ENCODE measurements around the gene SCML2. TPM values are rescaled to one million over a fixed set of nuclear protein-coding genes. Genes with fewer than 3 reads are reported as not detected.

The SCML2 gene
- total RNA-seq (1 to 10 TPM in 4 of 5 experiments, under 1 TPM in 1; 0.96 to 2.2 (median 1.4) TPM), polyA plus RNA-seq (1 to 10 TPM in 1 of 2 donors, under 1 TPM in 1; 0.64 to 1.7 TPM), total RNA-seq (2.7 reads per million, percentile 14 among the genes with 10 or more reads in this experiment)

DNA sequence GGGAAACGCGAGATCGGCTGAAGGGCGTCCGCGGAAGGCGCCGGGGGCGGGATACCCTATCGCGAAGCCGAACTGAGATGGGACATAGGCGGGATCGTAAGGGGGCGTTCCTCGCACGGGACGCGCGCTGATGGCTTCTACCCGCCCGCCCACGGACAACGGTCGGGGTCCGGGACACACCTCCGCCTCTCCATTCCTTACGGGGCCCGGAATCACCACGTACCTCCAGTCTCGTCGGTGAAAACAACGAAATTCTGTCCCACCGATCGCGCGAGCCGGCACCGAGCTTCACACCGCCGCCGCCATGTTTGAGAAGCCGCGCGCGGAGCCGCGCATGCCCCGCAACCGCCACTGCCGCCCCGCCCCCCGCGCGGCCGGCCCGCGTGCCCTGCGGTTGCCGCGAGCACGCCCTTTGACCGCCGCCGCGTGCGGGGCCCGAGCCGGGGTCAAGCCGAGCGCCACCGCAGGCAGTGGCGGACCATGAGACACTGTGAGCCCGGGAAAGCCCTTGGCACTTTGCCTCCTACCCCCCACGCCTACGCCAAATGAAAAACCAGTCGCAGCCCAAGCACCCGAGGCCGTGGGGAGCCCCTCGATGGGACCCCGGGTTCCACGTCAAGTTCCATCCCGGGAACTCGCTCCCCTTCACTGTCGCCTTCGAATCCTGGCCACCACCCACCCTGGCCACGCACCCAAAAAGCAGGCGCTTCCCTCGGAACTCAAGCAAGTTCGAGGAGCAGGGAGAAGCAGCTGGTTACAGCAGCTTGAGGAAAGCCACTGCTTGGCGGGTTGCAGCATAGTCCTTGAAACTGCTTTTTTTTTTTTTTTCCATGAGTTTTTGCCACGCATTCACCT, at the start of gene SCML2:
Gene SCML2, minus strand, starts transcription at position 320 of the 855 bp plus-strand sequence. CDS start 20,617 bp downstream, outside the sequence.
- peak within 1 kb of the TSS in 2 of 9 donors; percentile 52 to 59 for H3K27ac Mint-ChIP-seq
- H3K4me1 Mint-ChIP-seq: peaks cover 0 to 10% (median 5%) of the 10 kb centered on the region in 7 donors
- peaks cover 0 to 4% of the 10 kb centered on the region in 2 donors for H3K4me1 ChIP-seq (ENCODE audit: control insufficient read depth in 2 of 2, insufficient read depth in 2 of 2, low read length in 2 of 2)
- no peaks in the 10 kb centered on the region for H3K36me3 ChIP-seq (ENCODE audit: control insufficient read depth in 2 of 3, insufficient read depth in 3 of 3, low read length in 3 of 3)
- H3K9me3 Mint-ChIP-seq: no peaks in the 10 kb centered on the region
- peaks cover 0 to 48% (median 2%) of the 10 kb centered on the region in 5 donors for H3K27me3 Mint-ChIP-seq
- CTCF ChIA-PET: interaction anchor here (0.6 to 1.0 kb wide), 2 partner anchors 10 to 23 kb away, joined by 3 read pairs; no protein-coding TSS in a partner anchor
- H3K27me3 ChIP-seq (ENCODE audit: control insufficient read depth in 2 of 2, insufficient read depth in 2 of 2, low read length in 2 of 2): peaks cover 0 to 5% of the 10 kb centered on the region in 2 donors
- H3K9me3 ChIP-seq (ENCODE audit: control insufficient read depth in 2 of 3, low read length in 3 of 3): no peaks in the 10 kb centered on the region
- ATAC-seq (peak; percentile 78), DNase-seq (peak; percentile 3 to 48 (median 23))
- peak within 1 kb of the TSS; percentile 71 to 88 (median 82) for H3K4me3 Mint-ChIP-seq
- H3K36me3 Mint-ChIP-seq: no peaks in the 10 kb centered on the region
- POLR2A ChIA-PET: interaction anchor here (1.2 kb wide), 1 partner anchor 71 kb away, joined by 3 read pairs; the partner anchor contains the start of gene CDKL5
- H3K27ac ChIP-seq (ENCODE audit: low read depth, low read length): no peak within 1 kb of the TSS
- intact Hi-C loops (cut with micrococcal nuclease): loop anchor here (1.0 to 2.0 kb wide), 4 partner anchors 71 to 630 kb away; partner anchors contain the start of genes CDKL5 (in 2 of the 2) and PHKA2 (in 1 of the 2)
- peak within 1 kb of the TSS; percentile 35 for H3K4me3 ChIP-seq (ENCODE audit: low read length)

DNA sequence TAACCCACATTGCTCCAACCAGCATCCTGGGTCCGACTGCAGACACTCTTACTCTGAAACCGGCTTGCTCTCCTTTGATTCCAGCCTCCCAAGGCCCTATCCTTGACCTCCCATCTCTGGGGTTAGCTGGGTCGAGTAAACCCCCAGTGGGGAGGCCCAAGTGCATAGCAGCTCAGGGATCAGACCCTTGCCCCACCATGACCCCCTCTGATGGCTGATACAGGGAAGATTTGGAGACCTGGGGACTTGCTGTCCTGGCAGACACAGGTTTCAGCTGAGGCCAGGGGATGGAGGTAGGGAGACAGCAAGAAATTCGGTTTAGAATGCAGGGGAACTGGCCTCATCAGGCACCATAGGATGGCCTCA, 47.3 kb upstream of the SCML2 start:
- ChIA-PET CTCF (no interaction called here), POLR2A (no interaction called here)
- DNase-seq: no peak
- Histone ChIP-seq H3K36me3 (ENCODE audit: control insufficient read depth in 2 of 3, insufficient read depth in 3 of 3, low read length in 3 of 3) (no peaks in the 10 kb centered on the region), H3K9me3 (ENCODE audit: control insufficient read depth in 2 of 3, low read length in 3 of 3) (no peaks in the 10 kb centered on the region), H3K4me1 (ENCODE audit: control insufficient read depth in 2 of 2, insufficient read depth in 2 of 2, low read length in 2 of 2) (no peaks in the 10 kb centered on the region), H3K4me3 (ENCODE audit: low read length) (no peak overlapping the region), H3K27ac (ENCODE audit: low read depth, low read length) (no peak overlapping the region), H3K27me3 (ENCODE audit: control insufficient read depth in 2 of 2, insufficient read depth in 2 of 2, low read length in 2 of 2) (no peaks in the 10 kb centered on the region)
- H3K27ac Mint-ChIP-seq: no peak overlapping the region
- ATAC-seq: no peak
- H3K4me3 Mint-ChIP-seq: no peak overlapping the region
- H3K4me1 Mint-ChIP-seq: no peaks in the 10 kb centered on the region
- H3K9me3 Mint-ChIP-seq: no peaks in the 10 kb centered on the region
- intact Hi-C loops (cut with micrococcal nuclease): no loop called here
- no peaks in the 10 kb centered on the region for H3K27me3 Mint-ChIP-seq
- no peaks in the 10 kb centered on the region for H3K36me3 Mint-ChIP-seq

DNA sequence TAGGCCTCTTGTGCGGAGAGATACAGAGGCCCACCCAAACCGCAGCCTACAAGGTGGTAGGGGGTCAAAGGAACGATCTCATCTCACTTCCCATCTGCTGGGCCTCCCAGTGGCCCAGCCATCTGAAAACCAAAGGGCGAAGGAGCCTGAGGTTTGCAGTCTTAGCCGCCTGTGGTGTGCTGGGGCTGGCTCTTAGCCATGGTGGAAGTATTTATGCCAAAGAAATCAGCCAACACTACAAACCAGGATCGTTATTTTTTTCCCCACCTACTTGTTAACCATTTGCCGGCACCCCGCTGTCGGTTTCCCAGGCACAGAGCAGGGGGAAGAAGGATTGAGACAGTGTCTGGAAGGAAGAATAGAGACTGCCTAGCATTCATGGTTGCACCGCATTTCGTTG, 40.0 kb upstream of the SCML2 start:
- H3K36me3 ChIP-seq (ENCODE audit: control insufficient read depth in 2 of 3, insufficient read depth in 3 of 3, low read length in 3 of 3): no peaks in the 10 kb centered on the region
- no peaks in the 10 kb centered on the region for H3K27me3 Mint-ChIP-seq
- DNase-seq (no peak), ATAC-seq (no peak)
- no peak overlapping the region for H3K27ac ChIP-seq (ENCODE audit: low read depth, low read length)
- no peaks in the 10 kb centered on the region for H3K9me3 Mint-ChIP-seq
- H3K27ac Mint-ChIP-seq: no peak overlapping the region
- H3K4me3 ChIP-seq (ENCODE audit: low read length): no peak overlapping the region
- H3K27me3 ChIP-seq (ENCODE audit: control insufficient read depth in 2 of 2, insufficient read depth in 2 of 2, low read length in 2 of 2): no peaks in the 10 kb centered on the region
- no peaks in the 10 kb centered on the region for H3K4me1 ChIP-seq (ENCODE audit: control insufficient read depth in 2 of 2, insufficient read depth in 2 of 2, low read length in 2 of 2)
- no peaks in the 10 kb centered on the region for H3K9me3 ChIP-seq (ENCODE audit: control insufficient read depth in 2 of 3, low read length in 3 of 3)
- H3K36me3 Mint-ChIP-seq: no peaks in the 10 kb centered on the region
- H3K4me1 Mint-ChIP-seq: peaks cover 0 to 6% (median 5%) of the 10 kb centered on the region in 7 donors
- intact Hi-C loops (cut with micrococcal nuclease): loop anchor here in 1 of 2 donors (5.0 kb wide), 1 partner anchor 697 kb away; no protein-coding TSS in a partner anchor
- no peak overlapping the region for H3K4me3 Mint-ChIP-seq
- ChIA-PET CTCF (interaction anchor here (0.6 kb wide), 1 partner anchor 11 kb away, joined by 3 read pairs; no protein-coding TSS in a partner anchor), POLR2A (no interaction called here)

DNA sequence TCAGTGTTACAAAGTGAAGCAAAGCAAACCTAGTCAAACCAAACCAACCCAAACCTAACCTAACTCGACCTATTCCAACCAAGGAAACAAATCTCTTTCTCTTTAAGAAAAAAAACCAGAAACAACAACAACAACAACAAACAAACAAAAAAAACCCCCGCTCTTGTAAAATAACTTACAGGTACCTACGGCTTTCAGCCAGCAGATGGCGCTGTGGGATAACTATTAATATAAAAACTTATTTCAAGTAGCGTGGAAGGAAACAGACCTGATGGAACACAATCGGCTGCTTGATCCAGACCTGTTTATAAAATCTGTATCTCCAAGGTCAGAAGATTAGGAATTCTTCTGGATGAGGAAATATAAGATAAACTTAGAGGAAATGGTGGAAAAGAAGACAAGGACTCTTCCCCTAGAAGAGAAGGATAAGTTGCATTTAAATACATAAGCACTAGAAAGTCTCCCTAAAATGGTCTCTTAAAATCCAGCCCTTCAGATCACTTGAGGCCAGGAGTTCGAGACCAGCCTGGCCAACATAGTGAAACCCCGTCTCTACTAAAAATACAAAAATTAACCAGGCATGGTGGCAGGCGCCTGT, 36.6 kb upstream of the SCML2 start:
- peaks cover 0 to 6% (median 5%) of the 10 kb centered on the region in 7 donors for H3K4me1 Mint-ChIP-seq
- H3K27ac ChIP-seq (ENCODE audit: low read depth, low read length): no peak overlapping the region
- CTCF ChIA-PET: interaction anchor here (1.7 kb wide), 1 partner anchor 943 kb away, joined by 7 read pairs; no protein-coding TSS in a partner anchor
- peak; percentile 60 for ATAC-seq
- POLR2A ChIA-PET: no interaction called here
- no peak overlapping the region for H3K4me3 ChIP-seq (ENCODE audit: low read length)
- no peaks in the 10 kb centered on the region for H3K9me3 Mint-ChIP-seq
- peak overlapping the region in 2 of 9 donors; percentile 2 to 19 for H3K27ac Mint-ChIP-seq
- H3K4me3 Mint-ChIP-seq: no peak overlapping the region
- no peaks in the 10 kb centered on the region for H3K36me3 ChIP-seq (ENCODE audit: control insufficient read depth in 2 of 3, insufficient read depth in 3 of 3, low read length in 3 of 3)
- H3K36me3 Mint-ChIP-seq: no peaks in the 10 kb centered on the region
- no peaks in the 10 kb centered on the region for H3K9me3 ChIP-seq (ENCODE audit: control insufficient read depth in 2 of 3, low read length in 3 of 3)
- no peaks in the 10 kb centered on the region for H3K4me1 ChIP-seq (ENCODE audit: control insufficient read depth in 2 of 2, insufficient read depth in 2 of 2, low read length in 2 of 2)
- H3K27me3 Mint-ChIP-seq: no peaks in the 10 kb centered on the region
- H3K27me3 ChIP-seq (ENCODE audit: control insufficient read depth in 2 of 2, insufficient read depth in 2 of 2, low read length in 2 of 2): no peaks in the 10 kb centered on the region
- peak; percentile 12 to 69 (median 60) for DNase-seq
- intact Hi-C loops (cut with micrococcal nuclease): loop anchor here (1.0 to 5.0 kb wide), 6 partner anchors 34 to 943 kb away; partner anchors contain the start of gene CDKL5 (in 2 of the 2)

- Mint-ChIP-seq H3K36me3 (no peaks in the 10 kb centered on the region), H3K9me3 (no peaks in the 10 kb centered on the region), H3K27ac (no peak overlapping the region), H3K4me1 (peaks cover 0 to 6% (median 5%) of the 10 kb centered on the region in 7 donors), H3K4me3 (no peak overlapping the region), H3K27me3 (no peaks in the 10 kb centered on the region)
- no peak overlapping the region for H3K27ac ChIP-seq (ENCODE audit: low read depth, low read length)
- H3K36me3 ChIP-seq (ENCODE audit: control insufficient read depth in 2 of 3, insufficient read depth in 3 of 3, low read length in 3 of 3): no peaks in the 10 kb centered on the region
- no peaks in the 10 kb centered on the region for H3K4me1 ChIP-seq (ENCODE audit: control insufficient read depth in 2 of 2, insufficient read depth in 2 of 2, low read length in 2 of 2)
- H3K9me3 ChIP-seq (ENCODE audit: control insufficient read depth in 2 of 3, low read length in 3 of 3): no peaks in the 10 kb centered on the region
- POLR2A ChIA-PET: no interaction called here
- CTCF ChIA-PET: interaction anchor here (0.6 to 1.7 kb wide), 3 partner anchors 495 to 944 kb away, joined by 3 to 7 read pairs (median 3); no protein-coding TSS in a partner anchor
- no peaks in the 10 kb centered on the region for H3K27me3 ChIP-seq (ENCODE audit: control insufficient read depth in 2 of 2, insufficient read depth in 2 of 2, low read length in 2 of 2)
- no peak overlapping the region for H3K4me3 ChIP-seq (ENCODE audit: low read length)
- ATAC-seq (no peak), DNase-seq (no peak)
- intact Hi-C loops (cut with micrococcal nuclease): loop anchor here (2.0 to 5.0 kb wide), 2 partner anchors 35 to 693 kb away; partner anchors contain the start of gene CDKL5 (in 2 of the 2)
These were observed 35.5 kb upstream of the SCML2 start for GRCh38 chrX:18389966-18390365.

DNA sequence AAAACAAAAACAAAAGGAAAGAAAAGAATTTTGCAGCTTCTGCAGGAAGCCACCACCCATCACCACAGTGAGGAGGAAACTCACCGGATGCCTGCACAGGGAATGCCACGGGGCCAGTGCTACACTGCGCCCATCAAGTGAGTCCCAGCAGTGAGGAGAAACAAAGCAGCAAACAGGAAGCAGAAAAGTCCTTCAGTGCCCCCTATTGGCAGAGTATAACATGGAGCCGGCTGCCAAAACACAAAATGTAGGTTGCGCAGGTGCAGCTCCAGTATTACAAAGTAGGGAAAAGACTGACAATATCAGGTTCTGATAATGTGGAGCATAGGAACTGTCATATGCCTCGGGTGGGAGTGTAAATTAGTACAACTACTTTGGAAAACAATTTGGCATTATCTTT, 23.3 kb upstream of the SCML2 start:
- POLR2A ChIA-PET: no interaction called here
- CTCF ChIA-PET: interaction anchor here (0.7 to 1.5 kb wide), 4 partner anchors 23 to 1135 kb away, joined by 3 to 5 read pairs (median 3); partner anchors contain the start of gene SCML2
- peak overlapping the region in 3 of 10 donors; percentile 20 to 37 (median 26) for H3K4me3 Mint-ChIP-seq

More for the DNA sequence above, 23.3 kb upstream of the SCML2 start:
- intact Hi-C loops (cut with micrococcal nuclease): loop anchor here (1.0 to 10.0 kb wide), 7 partner anchors 589 to 1133 kb away; no protein-coding TSS in a partner anchor
- Histone ChIP-seq H3K4me1 (ENCODE audit: control insufficient read depth in 2 of 2, insufficient read depth in 2 of 2, low read length in 2 of 2) (no peaks in the 10 kb centered on the region), H3K9me3 (ENCODE audit: control insufficient read depth in 2 of 3, low read length in 3 of 3) (no peaks in the 10 kb centered on the region), H3K27me3 (ENCODE audit: control insufficient read depth in 2 of 2, insufficient read depth in 2 of 2, low read length in 2 of 2) (no peaks in the 10 kb centered on the region), H3K4me3 (ENCODE audit: low read length) (no peak overlapping the region), H3K27ac (ENCODE audit: low read depth, low read length) (no peak overlapping the region), H3K36me3 (ENCODE audit: control insufficient read depth in 2 of 3, insufficient read depth in 3 of 3, low read length in 3 of 3) (no peaks in the 10 kb centered on the region)
- Mint-ChIP-seq H3K27me3 (no peaks in the 10 kb centered on the region), H3K27ac (peak overlapping the region in 5 of 9 donors; percentile 58 to 83 (median 62)), H3K36me3 (no peaks in the 10 kb centered on the region), H3K4me1 (peaks cover 0 to 6% (median 5%) of the 10 kb centered on the region in 7 donors), H3K9me3 (peaks cover 0 to 2% (median 0%) of the 10 kb centered on the region in 11 donors)
- peak in 6 of 9 donors; percentile 21 to 39 (median 24) for DNase-seq
- peak; percentile 74 for ATAC-seq

Measured in naive thymus-derived CD4-positive, alpha-beta T cell (primary cell).